Peyer's patch (tissue), 4 donors: ENCODE measurements around the gene NIT2.

Source experiments
- POLR2A ChIP-seq, 2 donors: fragments of 450-650 bp; IDR thresholded peaks; one replicate each; pipeline ENCODE4 v1.5.1; 2017; ENCODE audit warnings: antibody characterized with exemption in 2 of 2, mild to moderate bottlenecking in 2 of 2, moderate library complexity in 2 of 2
- TF ChIP-seq, protein P1 (sequence below), 6 experiments: fragments of 450-650 bp in 4 of 6; fragments of 200-600 bp in 2 of 6; sonication (generic) in 1 of 6; IDR thresholded peaks; one replicate each; pipeline ENCODE4 v1.5.1; 2017 to 2019; ENCODE audit warnings: antibody characterized with exemption in 6 of 6, mild to moderate bottlenecking in 3 of 6, moderate library complexity in 1 of 6

DNA sequence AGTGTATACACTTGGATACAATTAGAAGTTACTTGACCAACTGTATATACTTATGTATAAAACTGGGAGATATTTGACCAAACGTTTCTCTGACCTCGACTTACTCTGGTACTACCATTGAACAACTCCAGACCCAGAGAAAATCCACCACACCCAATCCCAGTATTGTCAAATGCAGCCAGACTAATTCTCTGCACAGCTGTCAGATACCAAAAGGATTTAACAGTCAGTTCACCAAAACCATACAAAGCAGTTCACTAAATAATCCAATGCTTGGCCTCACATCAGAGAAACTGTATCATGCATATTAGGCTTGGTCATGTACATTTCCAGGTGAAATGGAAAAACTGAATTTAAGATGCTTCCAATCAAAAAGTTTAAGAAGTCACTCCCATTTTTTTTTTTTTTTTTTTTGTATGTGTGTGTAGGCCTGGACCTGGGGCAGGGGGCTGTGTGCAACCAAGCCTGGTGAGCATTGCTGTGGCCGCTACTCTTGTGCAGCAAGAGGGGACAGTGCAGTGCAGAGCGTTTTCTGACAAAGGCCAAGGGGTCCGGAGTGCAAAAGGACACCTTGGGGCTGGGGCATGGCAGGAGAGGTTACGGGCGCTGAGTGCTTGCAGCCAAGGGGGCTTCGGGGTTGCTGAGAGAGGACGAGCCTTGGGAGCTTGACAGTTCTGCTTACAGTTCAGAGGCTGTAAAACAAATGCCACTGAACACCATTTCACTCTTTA, 64.9 kb downstream of the NIT2 start:
- TF ChIP-seq, protein P1, sequence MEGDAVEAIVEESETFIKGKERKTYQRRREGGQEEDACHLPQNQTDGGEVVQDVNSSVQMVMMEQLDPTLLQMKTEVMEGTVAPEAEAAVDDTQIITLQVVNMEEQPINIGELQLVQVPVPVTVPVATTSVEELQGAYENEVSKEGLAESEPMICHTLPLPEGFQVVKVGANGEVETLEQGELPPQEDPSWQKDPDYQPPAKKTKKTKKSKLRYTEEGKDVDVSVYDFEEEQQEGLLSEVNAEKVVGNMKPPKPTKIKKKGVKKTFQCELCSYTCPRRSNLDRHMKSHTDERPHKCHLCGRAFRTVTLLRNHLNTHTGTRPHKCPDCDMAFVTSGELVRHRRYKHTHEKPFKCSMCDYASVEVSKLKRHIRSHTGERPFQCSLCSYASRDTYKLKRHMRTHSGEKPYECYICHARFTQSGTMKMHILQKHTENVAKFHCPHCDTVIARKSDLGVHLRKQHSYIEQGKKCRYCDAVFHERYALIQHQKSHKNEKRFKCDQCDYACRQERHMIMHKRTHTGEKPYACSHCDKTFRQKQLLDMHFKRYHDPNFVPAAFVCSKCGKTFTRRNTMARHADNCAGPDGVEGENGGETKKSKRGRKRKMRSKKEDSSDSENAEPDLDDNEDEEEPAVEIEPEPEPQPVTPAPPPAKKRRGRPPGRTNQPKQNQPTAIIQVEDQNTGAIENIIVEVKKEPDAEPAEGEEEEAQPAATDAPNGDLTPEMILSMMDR (IDR thresholded peaks at IDR 0.05): no peak
- TF ChIP-seq POLR2A (IDR thresholded peaks at IDR 0.05): no peak
